Breast epithelium (tissue), 3 donors: ENCODE data around the gene AURKB.
A peak's percentile ranks its signal among the peaks of the same experiment; 100 is the strongest.

ENCODE experiments used
- POLR2AphosphoS5 ChIP-seq, 3 donors: sonication (generic); formaldehyde crosslinking; IDR thresholded peaks; one replicate each; pipeline ENCODE4 v1.6.1; 2017; ENCODE audit warnings: antibody characterized with exemption in 3 of 3
- TF ChIP-seq, protein P1 (sequence below), 3 donors: fragments of 450-650 bp; IDR thresholded peaks; one replicate each; pipeline ENCODE4 v1.5.1; 2016 to 2017; ENCODE audit warnings: antibody characterized with exemption in 3 of 3, mild to moderate bottlenecking in 3 of 3, moderate library complexity in 3 of 3

DNA sequence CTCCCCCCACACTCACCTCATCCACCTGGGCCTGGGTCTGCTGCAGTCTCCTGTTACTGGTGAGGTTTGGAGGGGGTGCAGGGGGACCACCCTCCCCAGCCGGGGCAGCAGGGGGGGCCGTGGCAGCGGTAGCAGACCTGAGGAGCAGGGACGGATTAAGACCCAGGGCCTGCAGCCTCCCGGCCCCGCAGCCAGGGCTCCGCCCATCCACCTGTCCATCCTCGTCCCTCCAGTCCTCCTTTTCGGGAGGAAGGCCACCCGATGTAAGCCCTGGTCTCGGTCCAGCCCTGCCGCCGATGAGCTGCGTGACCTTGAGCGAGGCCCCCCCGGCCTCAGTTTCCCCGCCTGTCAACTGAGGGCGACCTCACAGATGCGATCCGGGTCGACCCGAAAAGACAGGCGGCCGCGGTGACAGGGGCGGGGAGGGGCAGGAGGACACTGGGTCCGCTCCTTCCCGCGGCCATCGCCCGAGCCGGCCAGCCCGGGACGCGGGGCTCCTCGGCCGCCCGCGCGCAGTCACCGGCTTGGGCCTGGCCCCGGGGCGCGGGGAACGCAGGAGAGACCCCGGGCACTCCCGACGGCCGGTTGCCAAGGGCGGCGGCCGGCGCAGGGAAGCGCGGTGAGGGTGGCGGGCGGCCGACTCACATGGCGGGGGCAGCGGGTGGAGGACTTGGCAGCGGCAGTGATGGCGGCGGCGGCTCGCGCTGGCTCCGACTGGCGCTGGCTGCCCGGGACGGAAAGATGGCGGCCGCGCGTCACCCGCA lies 48.0 kb downstream of the AURKB start, which contains the start of gene VAMP2:
- TF ChIP-seq, protein P1, sequence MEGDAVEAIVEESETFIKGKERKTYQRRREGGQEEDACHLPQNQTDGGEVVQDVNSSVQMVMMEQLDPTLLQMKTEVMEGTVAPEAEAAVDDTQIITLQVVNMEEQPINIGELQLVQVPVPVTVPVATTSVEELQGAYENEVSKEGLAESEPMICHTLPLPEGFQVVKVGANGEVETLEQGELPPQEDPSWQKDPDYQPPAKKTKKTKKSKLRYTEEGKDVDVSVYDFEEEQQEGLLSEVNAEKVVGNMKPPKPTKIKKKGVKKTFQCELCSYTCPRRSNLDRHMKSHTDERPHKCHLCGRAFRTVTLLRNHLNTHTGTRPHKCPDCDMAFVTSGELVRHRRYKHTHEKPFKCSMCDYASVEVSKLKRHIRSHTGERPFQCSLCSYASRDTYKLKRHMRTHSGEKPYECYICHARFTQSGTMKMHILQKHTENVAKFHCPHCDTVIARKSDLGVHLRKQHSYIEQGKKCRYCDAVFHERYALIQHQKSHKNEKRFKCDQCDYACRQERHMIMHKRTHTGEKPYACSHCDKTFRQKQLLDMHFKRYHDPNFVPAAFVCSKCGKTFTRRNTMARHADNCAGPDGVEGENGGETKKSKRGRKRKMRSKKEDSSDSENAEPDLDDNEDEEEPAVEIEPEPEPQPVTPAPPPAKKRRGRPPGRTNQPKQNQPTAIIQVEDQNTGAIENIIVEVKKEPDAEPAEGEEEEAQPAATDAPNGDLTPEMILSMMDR (IDR thresholded peaks at IDR 0.05), result peak in 2 of 3 donors; percentile 8 to 30
- TF ChIP-seq POLR2AphosphoS5 (IDR thresholded peaks at IDR 0.05), result peak; percentile 29 to 91 (median 68)
